MM.1S (cell line): Measurements from ENCODE around the gene GRK1.

Experiments
- DNase-seq: peaks from one replicate; pipeline ENCODE4 v3.0.0-alpha.2; 2015
- H2AFZ ChIP-seq: fragments of 300-600 bp; sonication (generic); 2 replicates; pipeline ENCODE4 v1.6.0; 2016; ENCODE audit warnings: antibody characterized with exemption, low read length
- H3F3A ChIP-seq: fragments of 300-600 bp; sonication (generic); 2 replicates; pipeline ENCODE4 v1.6.1; 2016; ENCODE audit warnings: mild to moderate bottlenecking, antibody characterized with exemption, low read length, moderate library complexity, mixed read lengths; ENCODE audit not compliant: insufficient read depth
- H3K27ac ChIP-seq: fragments of 300-600 bp; sonication (generic); 2 replicates; pipeline ENCODE4 v1.5.1; 2016; ENCODE audit warnings: mild to moderate bottlenecking, low read length
- H3K27me3 ChIP-seq: fragments of 300-600 bp; sonication (generic); replicated peaks from 2 replicates; pipeline ENCODE4 v1.6.0; 2016; ENCODE audit warnings: low read length; ENCODE audit not compliant: insufficient read depth
- H3K36me3 ChIP-seq: fragments of 300-600 bp; sonication (generic); replicated peaks from 2 replicates; pipeline ENCODE4 v1.6.1; 2016; ENCODE audit warnings: mild to moderate bottlenecking, low read length, mixed read lengths; ENCODE audit not compliant: insufficient read depth
- H3K4me1 ChIP-seq: fragments of 300-600 bp; sonication (generic); 2 replicates; pipeline ENCODE4 v1.6.1; 2016; ENCODE audit warnings: low read length, mixed read lengths
- H3K4me2 ChIP-seq: fragments of 300-600 bp; sonication (generic); 2 replicates; pipeline ENCODE4 v1.6.0; 2016; ENCODE audit warnings: low read depth, low read length
- H3K4me3 ChIP-seq: fragments of 300-600 bp; sonication (generic); 2 replicates; pipeline ENCODE4 v1.5.1; 2016; ENCODE audit warnings: low read length, mixed read lengths
- H3K79me2 ChIP-seq: fragments of 300-600 bp; sonication (generic); 2 replicates; pipeline ENCODE4 v1.6.1; 2016; ENCODE audit warnings: mixed run types, low read length, mixed read lengths
- H3K9ac ChIP-seq: fragments of 300-600 bp; sonication (generic); 2 replicates; pipeline ENCODE4 v1.6.1; 2016; ENCODE audit warnings: low read length, mixed read lengths
- H3K9me2 ChIP-seq: fragments of 300-600 bp; sonication (generic); replicated peaks from 2 replicates; pipeline ENCODE4 v1.6.1; 2016; ENCODE audit warnings: mild to moderate bottlenecking, low read length, mixed read lengths; ENCODE audit not compliant: insufficient read depth
- H3K9me3 ChIP-seq: fragments of 300-600 bp; sonication (generic); replicated peaks from 2 replicates; pipeline ENCODE4 v1.6.1; 2016; ENCODE audit warnings: mild to moderate bottlenecking, low read length, mixed read lengths; ENCODE audit not compliant: insufficient read depth
- H4K20me1 ChIP-seq: fragments of 300-600 bp; sonication (generic); 2 replicates; pipeline ENCODE4 v1.6.1; 2016; ENCODE audit warnings: mild to moderate bottlenecking, low read length, moderate library complexity, mixed read lengths; ENCODE audit not compliant: insufficient read depth
- EZH2 ChIP-seq: fragments of 300-600 bp; sonication (generic); optimal IDR thresholded peaks from 2 replicates; pipeline ENCODE3; 2017; ENCODE audit warnings: low read depth, mild to moderate bottlenecking, antibody characterized with exemption, low read length, mixed read lengths
- EZH2phosphoT487 ChIP-seq: fragments of 300-600 bp; sonication (generic); IDR thresholded peaks from 2 replicates; pipeline ENCODE4 v1.6.1; 2018; ENCODE audit warnings: antibody characterized with exemption, low read length
- TF ChIP-seq, protein P1 (sequence below): fragments of 300-600 bp; sonication (generic); IDR thresholded peaks from 2 replicates; pipeline ENCODE4 v1.5.1; 2016; ENCODE audit warnings: antibody characterized with exemption, low read length, mixed read lengths

Gene GRK1

DNA sequence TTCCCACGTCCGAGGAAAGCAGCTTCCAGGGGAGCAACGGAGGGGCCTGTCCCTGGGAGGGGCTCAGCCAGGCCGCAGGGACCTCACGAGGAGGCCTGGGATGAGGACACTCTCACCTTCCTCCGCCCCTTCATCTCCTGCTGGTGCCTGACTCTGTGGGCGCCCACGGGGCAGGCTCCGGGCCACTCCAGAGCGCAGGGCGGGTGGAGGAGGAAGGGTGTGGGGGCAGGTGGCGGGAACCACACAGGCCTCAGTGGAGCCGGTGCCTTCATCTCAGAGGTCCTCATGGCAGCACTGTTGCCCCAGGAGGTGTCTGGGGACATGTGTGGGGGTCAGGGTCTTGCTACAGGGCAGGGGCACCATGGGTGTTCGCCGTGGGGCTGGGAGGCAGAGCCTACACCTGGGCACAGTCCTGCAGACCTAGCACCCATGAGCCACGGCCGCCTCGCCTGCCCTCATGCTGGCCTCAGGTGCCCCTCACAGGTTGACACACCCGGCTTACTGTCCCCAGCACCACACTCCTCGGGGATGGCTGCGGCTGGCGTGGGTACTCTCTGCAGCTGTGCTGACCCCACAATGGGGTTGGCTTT is 81.9 kb downstream of the GRK1 start:
- H3K9me3 ChIP-seq = no peaks in the 10 kb centered on the region
- H3K9me2 ChIP-seq = no peaks in the 10 kb centered on the region
- DNase-seq = no peak
- H3K27ac ChIP-seq = no peak overlapping the region
- H4K20me1 ChIP-seq = no peaks in the 10 kb centered on the region
- H3K4me2 ChIP-seq = no peak overlapping the region
- H2AFZ ChIP-seq = no peak overlapping the region
- H3F3A ChIP-seq = peaks cover 3% of the 10 kb centered on the region; the same call in 1 of the 2 replicates
- peaks cover 14% of the 10 kb centered on the region; the same call in 1 of the 2 replicates for H3K27me3 ChIP-seq
- no peak overlapping the region for H3K9ac ChIP-seq
- H3K79me2 ChIP-seq = no peaks in the 10 kb centered on the region
- no peaks in the 10 kb centered on the region for H3K36me3 ChIP-seq
- H3K4me1 ChIP-seq = peaks cover 9% of the 10 kb centered on the region
- no peak for TF ChIP-seq EZH2phosphoT487
- TF ChIP-seq, protein P1, sequence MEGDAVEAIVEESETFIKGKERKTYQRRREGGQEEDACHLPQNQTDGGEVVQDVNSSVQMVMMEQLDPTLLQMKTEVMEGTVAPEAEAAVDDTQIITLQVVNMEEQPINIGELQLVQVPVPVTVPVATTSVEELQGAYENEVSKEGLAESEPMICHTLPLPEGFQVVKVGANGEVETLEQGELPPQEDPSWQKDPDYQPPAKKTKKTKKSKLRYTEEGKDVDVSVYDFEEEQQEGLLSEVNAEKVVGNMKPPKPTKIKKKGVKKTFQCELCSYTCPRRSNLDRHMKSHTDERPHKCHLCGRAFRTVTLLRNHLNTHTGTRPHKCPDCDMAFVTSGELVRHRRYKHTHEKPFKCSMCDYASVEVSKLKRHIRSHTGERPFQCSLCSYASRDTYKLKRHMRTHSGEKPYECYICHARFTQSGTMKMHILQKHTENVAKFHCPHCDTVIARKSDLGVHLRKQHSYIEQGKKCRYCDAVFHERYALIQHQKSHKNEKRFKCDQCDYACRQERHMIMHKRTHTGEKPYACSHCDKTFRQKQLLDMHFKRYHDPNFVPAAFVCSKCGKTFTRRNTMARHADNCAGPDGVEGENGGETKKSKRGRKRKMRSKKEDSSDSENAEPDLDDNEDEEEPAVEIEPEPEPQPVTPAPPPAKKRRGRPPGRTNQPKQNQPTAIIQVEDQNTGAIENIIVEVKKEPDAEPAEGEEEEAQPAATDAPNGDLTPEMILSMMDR = no peak
- TF ChIP-seq EZH2 = no peak
- H3K4me3 ChIP-seq = no peak overlapping the region

DNA sequence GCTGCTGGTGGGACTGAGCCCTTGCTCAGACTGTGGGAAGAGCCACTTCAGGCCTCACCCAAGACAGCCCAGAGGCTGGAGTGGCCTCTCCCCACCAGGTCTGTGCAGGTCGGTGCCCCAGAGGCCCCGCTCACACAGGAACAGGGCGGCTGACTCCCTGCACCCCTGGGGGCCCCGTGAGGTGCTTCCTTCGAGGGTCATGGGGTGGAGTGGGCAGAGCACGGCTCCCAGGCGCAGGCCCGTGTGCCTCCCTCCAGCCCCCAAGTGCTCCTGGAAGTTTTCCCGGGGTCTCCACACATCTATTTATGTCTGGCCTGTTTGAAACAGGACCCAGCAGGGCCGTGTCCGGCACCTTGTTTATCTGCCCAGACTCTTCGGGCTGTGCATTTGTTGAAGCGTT is 82.5 kb downstream of the GRK1 start:
- DNase-seq = no peak
- Histone ChIP-seq H3K4me3 (no peak overlapping the region), H3K9ac (no peak overlapping the region), H3K27ac (no peak overlapping the region), H3K4me1 (peaks cover 4% of the 10 kb centered on the region), H2AFZ (no peak overlapping the region), H3K36me3 (no peaks in the 10 kb centered on the region), H3K27me3 (peaks cover 14% of the 10 kb centered on the region; the same call in 1 of the 2 replicates), H3K4me2 (no peak overlapping the region), H3K9me2 (no peaks in the 10 kb centered on the region), H3F3A (peaks cover 3% of the 10 kb centered on the region; the same call in 1 of the 2 replicates), H4K20me1 (no peaks in the 10 kb centered on the region), H3K9me3 (no peaks in the 10 kb centered on the region), H3K79me2 (no peaks in the 10 kb centered on the region)
- TF ChIP-seq EZH2phosphoT487 = no peak

DNA sequence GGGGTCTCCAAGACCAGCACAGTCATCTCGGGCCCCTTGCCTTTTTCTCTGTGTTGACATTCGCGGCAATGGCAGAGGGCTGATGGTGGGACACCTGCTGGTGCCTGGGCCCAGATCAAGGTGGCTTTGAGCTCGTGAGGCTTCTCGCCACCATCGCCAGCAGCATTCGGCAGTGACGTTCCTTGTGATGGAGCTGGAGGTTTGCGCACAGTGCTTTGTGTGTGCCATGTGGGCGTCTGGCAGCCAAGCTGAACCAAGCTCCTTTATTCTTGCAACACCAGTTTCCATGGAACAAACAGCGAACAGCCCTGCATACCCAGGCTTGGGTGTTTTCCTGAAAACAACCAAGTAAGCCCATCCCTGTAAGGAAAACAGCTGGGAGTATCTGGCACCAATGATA is 82.9 kb downstream of the GRK1 start:
- H4K20me1 ChIP-seq = no peaks in the 10 kb centered on the region
- no peak for DNase-seq
- peaks cover 14% of the 10 kb centered on the region; the same call in 1 of the 2 replicates for H3K27me3 ChIP-seq
- no peaks in the 10 kb centered on the region for H3K4me1 ChIP-seq
- TF ChIP-seq EZH2 (no peak), EZH2phosphoT487 (no peak)
- TF ChIP-seq, protein P1 = no peak
- H3K4me3 ChIP-seq = no peak overlapping the region
- peaks cover 3% of the 10 kb centered on the region; the same call in 1 of the 2 replicates for H3F3A ChIP-seq
- H3K27ac ChIP-seq = no peak overlapping the region
- no peaks in the 10 kb centered on the region for H3K9me3 ChIP-seq
- no peaks in the 10 kb centered on the region for H3K36me3 ChIP-seq
- no peak overlapping the region for H2AFZ ChIP-seq
- no peak overlapping the region for H3K4me2 ChIP-seq
- H3K9ac ChIP-seq = no peak overlapping the region
- H3K79me2 ChIP-seq = no peaks in the 10 kb centered on the region
- no peaks in the 10 kb centered on the region for H3K9me2 ChIP-seq
